ENCODE results near the gene GUCD1. TPM values are rescaled to one million over a fixed set of nuclear protein-coding genes. Genes with fewer than 3 reads are reported as not detected.

The GUCD1 gene
- total and polyA plus RNA-seq, 2 of the 13 experiments (the other 11 are each of a cell fraction or from before 2014, with no cell fraction given): 128 to 245 TPM

- peak; percentile 62; the same call in 1 of the 2 replicates for TF ChIP-seq FOXC1 (CRISPR knock-in tag; IDR thresholded peaks at IDR 0.05; ENCODE audit: borderline replicate concordance)
- peak; percentile 83 for TF ChIP-seq ELF3 (CRISPR knock-in tag; IDR thresholded peaks at IDR 0.05)
- TF ChIP-seq PLSCR1 (CRISPR knock-in tag; IDR thresholded peaks at IDR 0.05; ENCODE audit: borderline replicate concordance): no peak
- TF ChIP-seq ZSCAN9 (CRISPR knock-in tag; IDR thresholded peaks at IDR 0.05; ENCODE audit: borderline replicate concordance): peak; percentile 47; the same call in 1 of the 2 replicates
- TF ChIP-seq ZNF138 (CRISPR knock-in tag; IDR thresholded peaks at IDR 0.05; ENCODE audit: low read depth): no peak
- no peak for TF ChIP-seq FOXJ3 (CRISPR knock-in tag; IDR thresholded peaks at IDR 0.05; ENCODE audit: borderline replicate concordance)
- no peak for TF ChIP-seq SOX6 (IDR thresholded peaks at IDR 0.05)
- TF ChIP-seq SOX6 (CRISPR knock-in tag; IDR thresholded peaks at IDR 0.05): peak; percentile 71
- TF ChIP-seq TBX2 (CRISPR knock-in tag; IDR thresholded peaks at IDR 0.05; ENCODE audit: borderline replicate concordance): peak; percentile 53; the same call in 1 of the 2 replicates
- TF ChIP-seq ZSCAN31 (CRISPR knock-in tag; IDR thresholded peaks at IDR 0.05; ENCODE audit: low read depth): peak; percentile 39; the same call in 1 of the 2 replicates
- TF ChIP-seq GATAD1 (CRISPR knock-in tag; IDR thresholded peaks at IDR 0.05): no peak
- TF ChIP-seq ZBTB33 (CRISPR knock-in tag; IDR thresholded peaks at IDR 0.05): 0 out of 2 replicates have a peak, but pooled peaks have one; percentile 8
- no peak for TF ChIP-seq NKX3-1 (CRISPR knock-in tag; IDR thresholded peaks at IDR 0.05)
- TF ChIP-seq TRAFD1 (CRISPR knock-in tag; IDR thresholded peaks at IDR 0.05; ENCODE audit: borderline replicate concordance): no peak
- peak; percentile 51; the same call in 1 of the 2 replicates for TF ChIP-seq HNF4A (CRISPR knock-in tag; IDR thresholded peaks at IDR 0.05)
- TF ChIP-seq NFE2 (CRISPR knock-in tag; IDR thresholded peaks at IDR 0.05): no peak
- TF ChIP-seq PHF5A (CRISPR knock-in tag; IDR thresholded peaks at IDR 0.05; ENCODE audit: low read depth, unreplicated experiment): peak; percentile 53
- TF ChIP-seq ZNF747 (CRISPR knock-in tag; IDR thresholded peaks at IDR 0.05; ENCODE audit: borderline replicate concordance): peak; percentile 22; the same call in 1 of the 2 replicates
- TF ChIP-seq MAFK (conservative IDR thresholded peaks at IDR 0.05 in 1 of 2, IDR thresholded peaks at IDR 0.05 in 1 of 2; ENCODE audit: low read length in 2 of 2): peak; percentile 3 to 6; a peak in 1 of 4 replicates
- TF ChIP-seq GPBP1L1 (CRISPR knock-in tag; IDR thresholded peaks at IDR 0.05): no peak
- peak; percentile 95 for TF ChIP-seq RAD21 (CRISPR knock-in tag; IDR thresholded peaks at IDR 0.05)
- 0 out of 2 replicates have a peak, but pooled peaks have one; percentile 30 for TF ChIP-seq ADNP (CRISPR knock-in tag; IDR thresholded peaks at IDR 0.05)
- TF ChIP-seq MTA1 (CRISPR knock-in tag; IDR thresholded peaks at IDR 0.05; ENCODE audit: borderline replicate concordance): 0 out of 2 replicates have a peak, but pooled peaks have one; percentile 20
- TF ChIP-seq NR2F6 (IDR thresholded peaks at IDR 0.05): peak; percentile 18; the same call in 1 of the 2 replicates
- TF ChIP-seq NR2F6 (CRISPR knock-in tag; IDR thresholded peaks at IDR 0.05): peak; percentile 45; the same call in 1 of the 2 replicates
- TF ChIP-seq RARA (CRISPR knock-in tag; IDR thresholded peaks at IDR 0.05): 0 out of 2 replicates have a peak, but pooled peaks have one; percentile 19
These were observed 33.1 kb downstream of the GUCD1 start (continued) for GRCh38 chr22:24521791-24522245.
